ENCODE measurements around the gene VWF. TPM values are rescaled to one million over a fixed set of nuclear protein-coding genes. Genes with fewer than 3 reads are reported as not detected.
"Not testable (repeated sequence)": the region's sequence is repeated elsewhere in the genome, so short reads cannot be mapped to it uniquely, and the experiment has no call there.

The VWF gene
- total and polyA plus RNA-seq, 2 of the 13 experiments (the other 11 are each of a cell fraction or from before 2014, with no cell fraction given): 0.20 to 0.25 TPM

GRCh38 chr12:6010631-6011350 is 113.7 kb downstream of the VWF start:
- H3K4me2 ChIP-seq (ENCODE audit: low read depth, low read length); H4K20me1 ChIP-seq (ENCODE audit: insufficient read depth, low read length); CTCF ChIA-PET (ENCODE audit: low intra/inter-chr PET ratio, low total read pairs); FAIRE-seq; BruUV-seq (replicated peaks); POLR2A ChIA-PET; H3K79me2 ChIP-seq (ENCODE audit: insufficient read depth, low read length); in situ Hi-C loops (cut with HindIII; ENCODE audit: extremely low pct_ligation_motif_present, low pct_unique_long_range_greater_than_20kb); DNase-seq (ENCODE audit: low spot score); intact Hi-C loops (cut with micrococcal nuclease; ENCODE audit: unreplicated experiment); H3K9ac ChIP-seq (ENCODE audit: insufficient read depth, low read depth, low read length); H3K4me1 ChIP-seq (ENCODE audit: insufficient read depth, low read length); H2AFZ ChIP-seq (ENCODE audit: low read length); H3K9me3 ChIP-seq (ENCODE audit: low read length); H3K27ac ChIP-seq (ENCODE audit: extremely low read length, insufficient read depth, low read length); H3K36me3 ChIP-seq (replicated peaks in 1 of 2; ENCODE audit: control insufficient read depth in 1 of 2, insufficient read depth in 2 of 2, low read length in 2 of 2); ATAC-seq; H3K27me3 ChIP-seq (ENCODE audit: control insufficient read depth in 1 of 2, insufficient read depth in 2 of 2, low read length in 2 of 2); H3K4me3 ChIP-seq (replicated peaks in 1 of 3; ENCODE audit: insufficient read depth in 1 of 3, low read depth in 2 of 3, low read length in 3 of 3): not testable (repeated sequence)
- WGBS (ENCODE audit: low lambda C conversion rate): 46% methylated on average over 4 of the region's 4 CpGs
- peak; percentile 20 to 36; a peak in 2 of 4 replicates for TF ChIP-seq MAFK (conservative IDR thresholded peaks at IDR 0.05 in 1 of 2, IDR thresholded peaks at IDR 0.05 in 1 of 2; ENCODE audit: low read length in 2 of 2)
- TF ChIP-seq MAFF (IDR thresholded peaks at IDR 0.05; ENCODE audit: low read depth, low read length): peak; percentile 11; the same call in 1 of the 2 replicates

DNA sequence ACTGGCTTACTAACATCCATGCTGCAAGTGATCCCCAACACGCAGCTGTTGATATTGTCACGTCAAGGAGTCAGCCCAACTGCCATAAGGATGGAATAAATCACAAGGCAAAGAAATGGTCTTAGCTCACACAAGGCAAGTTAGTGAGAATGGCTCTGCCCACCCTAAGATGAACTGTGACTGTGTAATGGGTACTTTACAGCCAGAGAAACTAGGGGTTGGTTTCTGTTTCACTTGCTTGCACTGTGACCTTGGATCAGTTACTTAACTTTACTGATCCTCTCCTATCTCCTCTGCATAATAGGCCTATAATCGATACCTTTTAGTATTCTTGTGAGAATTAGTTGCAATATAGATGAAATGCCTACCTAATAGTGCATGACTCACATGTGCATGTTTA is 127.2 kb downstream of the VWF start:
- Histone ChIP-seq H3K79me2 (ENCODE audit: insufficient read depth, low read length) (no peaks in the 10 kb centered on the region), H4K20me1 (ENCODE audit: insufficient read depth, low read length) (no peaks in the 10 kb centered on the region), H3K9ac (ENCODE audit: insufficient read depth, low read depth, low read length) (no peak overlapping the region), H3K27me3 (ENCODE audit: control insufficient read depth in 1 of 2, insufficient read depth in 2 of 2, low read length in 2 of 2) (no peaks in the 10 kb centered on the region; a peak in 1 of 5 replicates), H3K4me2 (ENCODE audit: low read depth, low read length) (no peak overlapping the region), H3K4me1 (ENCODE audit: insufficient read depth, low read length) (no peaks in the 10 kb centered on the region), H3K27ac (ENCODE audit: extremely low read length, insufficient read depth, low read length) (no peak overlapping the region), H3K9me3 (ENCODE audit: low read length) (no peaks in the 10 kb centered on the region), H3K36me3 (replicated peaks in 1 of 2; ENCODE audit: control insufficient read depth in 1 of 2, insufficient read depth in 2 of 2, low read length in 2 of 2) (no peaks in the 10 kb centered on the region), H2AFZ (ENCODE audit: low read length) (no peak overlapping the region), H3K4me3 (replicated peaks in 1 of 3; ENCODE audit: insufficient read depth in 1 of 3, low read depth in 2 of 3, low read length in 3 of 3) (no peak overlapping the region)
- intact Hi-C loops (cut with micrococcal nuclease; ENCODE audit: unreplicated experiment): no loop called here
- in situ Hi-C loops (cut with HindIII; ENCODE audit: extremely low pct_ligation_motif_present, low pct_unique_long_range_greater_than_20kb): no loop called here
- BruUV-seq (replicated peaks): no TSS peak
- ATAC-seq: no peak
- 26% methylated on average over 3 of the region's 3 CpGs for WGBS (ENCODE audit: low lambda C conversion rate)
- ChIA-PET CTCF (ENCODE audit: low intra/inter-chr PET ratio, low total read pairs) (no interaction called here), POLR2A (no interaction called here)
- no peak for FAIRE-seq
- DNase-seq (ENCODE audit: low spot score): no peak
- TF ChIP-seq ATF1 (CRISPR knock-in tag; IDR thresholded peaks at IDR 0.05) (no peak), HMG20B (CRISPR knock-in tag; conservative IDR thresholded peaks at IDR 0.05) (no peak), MED13 (CRISPR knock-in tag; IDR thresholded peaks at IDR 0.05) (no peak), RAD21 (CRISPR knock-in tag; IDR thresholded peaks at IDR 0.05) (no peak), TCF7 (IDR thresholded peaks at IDR 0.05; ENCODE audit: low read depth) (no peak), KLF12 (CRISPR knock-in tag; IDR thresholded peaks at IDR 0.05; ENCODE audit: borderline replicate concordance) (no peak), XRCC5 (optimal IDR thresholded peaks at IDR 0.05; ENCODE audit: low read length) (no peak), ZNF775 (CRISPR knock-in tag; IDR thresholded peaks at IDR 0.05; ENCODE audit: borderline replicate concordance) (no peak), PRDM15 (CRISPR knock-in tag; IDR thresholded peaks at IDR 0.05) (no peak), FOSL1 (CRISPR knock-in tag; IDR thresholded peaks at IDR 0.05; ENCODE audit: borderline replicate concordance) (no peak)
- TF ChIP-seq, protein P1, sequence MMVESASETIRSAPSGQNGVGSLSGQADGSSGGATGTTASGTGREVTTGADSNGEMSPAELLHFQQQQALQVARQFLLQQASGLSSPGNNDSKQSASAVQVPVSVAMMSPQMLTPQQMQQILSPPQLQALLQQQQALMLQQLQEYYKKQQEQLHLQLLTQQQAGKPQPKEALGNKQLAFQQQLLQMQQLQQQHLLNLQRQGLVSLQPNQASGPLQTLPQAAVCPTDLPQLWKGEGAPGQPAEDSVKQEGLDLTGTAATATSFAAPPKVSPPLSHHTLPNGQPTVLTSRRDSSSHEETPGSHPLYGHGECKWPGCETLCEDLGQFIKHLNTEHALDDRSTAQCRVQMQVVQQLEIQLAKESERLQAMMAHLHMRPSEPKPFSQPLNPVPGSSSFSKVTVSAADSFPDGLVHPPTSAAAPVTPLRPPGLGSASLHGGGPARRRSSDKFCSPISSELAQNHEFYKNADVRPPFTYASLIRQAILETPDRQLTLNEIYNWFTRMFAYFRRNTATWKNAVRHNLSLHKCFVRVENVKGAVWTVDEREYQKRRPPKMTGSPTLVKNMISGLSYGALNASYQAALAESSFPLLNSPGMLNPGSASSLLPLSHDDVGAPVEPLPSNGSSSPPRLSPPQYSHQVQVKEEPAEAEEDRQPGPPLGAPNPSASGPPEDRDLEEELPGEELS (CRISPR knock-in tag; IDR thresholded peaks at IDR 0.05): no peak

Measured in HepG2 (cell line).